Suprapubic skin (tissue), 3 donors: Measurements from ENCODE around the gene FOXN3.

ENCODE experiments used
- EP300 ChIP-seq: sonication (generic); formaldehyde crosslinking; IDR thresholded peaks from one replicate; pipeline ENCODE4 v1.6.1; 2017; ENCODE audit warnings: antibody characterized with exemption
- TF ChIP-seq, protein P1 (sequence below), 2 donors: fragments of 200-600 bp in 1 of 2; fragments of 450-650 bp in 1 of 2; sonication (generic) in 1 of 2; IDR thresholded peaks; one replicate each; pipeline ENCODE4 v1.5.1; 2016 to 2019; ENCODE audit warnings: antibody characterized with exemption in 2 of 2, mild to moderate bottlenecking in 1 of 2, moderate library complexity in 1 of 2

DNA sequence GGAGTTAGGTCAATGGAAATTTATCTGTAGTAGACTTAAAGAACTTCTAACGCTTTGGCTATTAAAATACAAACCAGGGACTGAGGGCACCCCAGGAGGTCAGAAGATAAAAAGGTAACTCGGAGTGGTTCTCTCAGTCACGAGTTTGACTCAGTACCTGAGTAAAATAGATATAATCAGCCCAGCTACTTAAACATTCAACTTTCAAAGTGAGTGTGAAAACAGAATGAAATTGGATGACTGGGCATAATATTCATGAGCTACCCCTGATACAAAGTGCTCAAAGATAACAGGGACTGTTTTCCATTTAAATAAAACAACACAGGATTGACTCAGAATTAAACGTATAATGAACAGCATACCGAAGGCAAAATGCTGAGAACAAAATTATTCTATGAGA lies 75.0 kb downstream of the FOXN3 start:
- TF ChIP-seq, protein P1, sequence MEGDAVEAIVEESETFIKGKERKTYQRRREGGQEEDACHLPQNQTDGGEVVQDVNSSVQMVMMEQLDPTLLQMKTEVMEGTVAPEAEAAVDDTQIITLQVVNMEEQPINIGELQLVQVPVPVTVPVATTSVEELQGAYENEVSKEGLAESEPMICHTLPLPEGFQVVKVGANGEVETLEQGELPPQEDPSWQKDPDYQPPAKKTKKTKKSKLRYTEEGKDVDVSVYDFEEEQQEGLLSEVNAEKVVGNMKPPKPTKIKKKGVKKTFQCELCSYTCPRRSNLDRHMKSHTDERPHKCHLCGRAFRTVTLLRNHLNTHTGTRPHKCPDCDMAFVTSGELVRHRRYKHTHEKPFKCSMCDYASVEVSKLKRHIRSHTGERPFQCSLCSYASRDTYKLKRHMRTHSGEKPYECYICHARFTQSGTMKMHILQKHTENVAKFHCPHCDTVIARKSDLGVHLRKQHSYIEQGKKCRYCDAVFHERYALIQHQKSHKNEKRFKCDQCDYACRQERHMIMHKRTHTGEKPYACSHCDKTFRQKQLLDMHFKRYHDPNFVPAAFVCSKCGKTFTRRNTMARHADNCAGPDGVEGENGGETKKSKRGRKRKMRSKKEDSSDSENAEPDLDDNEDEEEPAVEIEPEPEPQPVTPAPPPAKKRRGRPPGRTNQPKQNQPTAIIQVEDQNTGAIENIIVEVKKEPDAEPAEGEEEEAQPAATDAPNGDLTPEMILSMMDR (IDR thresholded peaks at IDR 0.05): no peak
- TF ChIP-seq EP300: no peak
